B cell (primary cell): Measurements from ENCODE around the gene ALDH1A2. TPM values are rescaled to one million over a fixed set of nuclear protein-coding genes. Genes with fewer than 3 reads are reported as not detected.

Experiments used
- ATAC-seq: fragments of 200-7000 bp; cut with Tn5 transposase; one replicate; pipeline ENCODE4 v1.10.0; 2021; ENCODE audit warnings: low read depth, mild to moderate bottlenecking, moderate number of reproducible peaks, moderate library complexity
- CTCF ChIA-PET: fragments of 350-600 bp; sonication (Branson Sonifier 250); formaldehyde crosslinking; loops from one replicate; lab custom pipeline; 2021; ENCODE audit warnings: antibody characterized with exemption, inconsistent platforms; lab: Charles Lee
- POLR2A ChIA-PET: fragments of 350-600 bp; sonication (Branson Sonifier 250); formaldehyde crosslinking; loops from one replicate; lab custom pipeline; 2021; ENCODE audit warnings: antibody characterized with exemption; lab: Charles Lee
- DNase-seq: peaks from one replicate; pipeline ENCODE4 v3.0.0; 2013
- H2AFZ ChIP-seq: 2 replicates; pipeline ENCODE4 v1.6.1; 2012; ENCODE audit warnings: mild to moderate bottlenecking, low read depth, low read length; ENCODE audit not compliant: insufficient read depth, poor library complexity, severe bottlenecking
- H3K27ac ChIP-seq, 2 donors: 1 replicate in 1 of 2; 2 replicates in 1 of 2; pipeline ENCODE4 v1.5.1; 2012 to 2013; ENCODE audit warnings: low read length in 2 of 2, mild to moderate bottlenecking in 2 of 2, moderate library complexity in 1 of 2
- H3K27me3 ChIP-seq, 4 experiments: fragments of 200-600 bp in 1 of 4; sonication (generic) in 1 of 4; replicated peaks in 1 of 4; 1 replicate in 2 of 4; 2 replicates in 2 of 4; pipeline versions ENCODE4 v1.6.1 to v1.7.0; 2013 to 2016; ENCODE audit warnings: low read length in 3 of 4, mild to moderate bottlenecking in 2 of 4, mixed read lengths in 1 of 4, moderate library complexity in 1 of 4; ENCODE audit not compliant: insufficient read depth in 4 of 4, control insufficient read depth in 3 of 4; ENCODE audit errors: control extremely low read depth in 1 of 4
- H3K36me3 ChIP-seq, 2 experiments: replicated peaks in 1 of 2; 1 replicate in 1 of 2; 2 replicates in 1 of 2; pipeline versions ENCODE4 v1.6.1 to v1.7.1; 2013; ENCODE audit warnings: low read length in 1 of 2; ENCODE audit not compliant: insufficient read depth in 2 of 2, control insufficient read depth in 1 of 2; ENCODE audit errors: control extremely low read depth in 1 of 2, extremely low read depth in 1 of 2
- H3K4me1 ChIP-seq, 2 donors: fragments of 200-600 bp in 1 of 2; sonication (generic) in 1 of 2; 1 replicate in 1 of 2; 2 replicates in 1 of 2; pipeline versions ENCODE4 v1.5.1 to v1.6.1; 2013 to 2017; ENCODE audit warnings: low read length in 2 of 2; ENCODE audit not compliant: control insufficient read depth in 2 of 2, insufficient read depth in 2 of 2
- H3K4me2 ChIP-seq: replicated peaks from 2 replicates; pipeline ENCODE3; 2012; ENCODE audit warnings: mild to moderate bottlenecking, low read depth, low read length; ENCODE audit not compliant: poor library complexity, severe bottlenecking
- H3K4me3 ChIP-seq, 5 experiments: fragments of 200-600 bp in 1 of 5; sonication (generic) in 1 of 5; 1 replicate in 3 of 5; 2 replicates in 2 of 5; pipeline versions ENCODE4 v1.5.1 to v1.7.0; 2011 to 2016; ENCODE audit warnings: low read length in 4 of 5, mild to moderate bottlenecking in 4 of 5, low read depth in 2 of 5, control low read depth in 1 of 5, moderate library complexity in 1 of 5; ENCODE audit not compliant: insufficient read depth in 1 of 5; ENCODE audit errors: control extremely low read depth in 1 of 5, extremely low read depth in 1 of 5
- H3K79me2 ChIP-seq: fragments of 200-600 bp; sonication (generic); one replicate; pipeline ENCODE4 v1.6.0; 2016; ENCODE audit warnings: low read length; ENCODE audit not compliant: control insufficient read depth, insufficient read depth
- H3K9ac ChIP-seq: fragments of 200-600 bp; sonication (generic); 2 replicates; pipeline ENCODE4 v1.6.1; 2017; ENCODE audit warnings: mild to moderate bottlenecking, low read length, moderate library complexity
- H3K9me3 ChIP-seq, 3 donors: one replicate each; pipeline versions ENCODE4 v1.6.1 to v1.7.1; 2013; ENCODE audit warnings: low read length in 2 of 3; ENCODE audit not compliant: control insufficient read depth in 2 of 3, insufficient read depth in 1 of 3; ENCODE audit errors: control extremely low read depth in 1 of 3
- H4K20me1 ChIP-seq: 2 replicates; pipeline ENCODE4 v1.6.0; 2012; ENCODE audit warnings: mild to moderate bottlenecking, low read length; ENCODE audit not compliant: insufficient read depth, control insufficient read depth, poor library complexity, severe bottlenecking
- H3K27ac Mint-ChIP-seq: one replicate; pipeline ENCODE4 v1.8.0; 2021; ENCODE audit warnings: mixed read lengths
- H3K27me3 Mint-ChIP-seq: one replicate; pipeline ENCODE4 v1.8.0; 2021; ENCODE audit warnings: mixed read lengths
- H3K4me1 Mint-ChIP-seq: one replicate; pipeline ENCODE4 v1.8.0; 2021; ENCODE audit warnings: mixed read lengths
- H3K4me3 Mint-ChIP-seq: one replicate; pipeline ENCODE4 v1.8.0; 2021; ENCODE audit warnings: mixed read lengths
- H3K9me3 Mint-ChIP-seq: one replicate; pipeline ENCODE4 v1.8.0; 2022; ENCODE audit warnings: mixed read lengths; ENCODE audit not compliant: insufficient read depth
- EZH2 ChIP-seq: IDR thresholded peaks from 2 replicates; pipeline ENCODE4 v1.6.1; 2012; ENCODE audit warnings: borderline replicate concordance, low read depth, mild to moderate bottlenecking, moderate library complexity, low read length; ENCODE audit not compliant: insufficient read depth, poor library complexity, severe bottlenecking
- WGBS: methylation state at CpG from one replicate; pipeline ENCODE4 v1.1.5; 2013; ENCODE audit warnings: missing lambda C conversion rate; ENCODE audit not compliant: insufficient coverage; 5-methylcytosine and 5-hydroxymethylcytosine counted together
- intact Hi-C: fragments of 100-400 bp; cut with micrococcal nuclease; formaldehyde crosslinking; loops from one replicate; pipeline ENCODE4 v1.10.0; 2022
- polyA plus RNA-seq: library from polyadenylated mRNA; depleted of rRNA; stranded (reverse); fragments of >200 nt; gene quantifications from 2 replicates; pipeline ENCODE4 v1.2.3, GENCODE V29; 2012
- total RNA-seq, 2 donors: library from RNA; stranded (reverse); fragments of 120-200 nt in 1 of 2; gene quantifications; 1 replicate in 1 of 2; 2 replicates in 1 of 2; pipeline versions ENCODE4 v1.2.3 to v1.2.4, GENCODE V29; 2013 to 2022
- TF ChIP-seq, protein P1 (sequence below): fragments of 200-600 bp; IDR thresholded peaks from one replicate; pipeline ENCODE4 v1.8.0; 2022; ENCODE audit warnings: antibody characterized with exemption, mild to moderate bottlenecking

The ALDH1A2 gene
- total and polyA plus RNA-seq, 2 donors (not counting 1 experiment from before 2014, with no cell fraction given): not detected

DNA sequence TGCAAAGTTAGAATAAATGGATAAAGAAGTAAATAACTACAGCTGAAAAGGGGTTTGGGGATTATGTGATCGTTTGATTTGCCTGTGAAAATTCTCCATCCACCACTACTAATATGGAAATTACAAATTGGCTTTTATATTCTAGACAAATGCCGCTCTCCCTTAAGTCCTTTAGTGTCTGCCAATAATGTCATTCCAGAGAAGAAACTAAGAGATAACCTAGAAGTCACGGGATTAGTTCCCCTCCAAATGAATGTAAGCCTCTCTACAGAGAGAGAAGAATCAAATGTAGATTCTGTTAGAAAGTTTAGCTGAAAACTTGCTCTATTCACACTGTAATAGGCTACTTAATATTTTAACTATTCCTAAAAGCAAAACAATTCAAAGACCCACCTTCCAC, 92.0 kb downstream of the ALDH1A2 start:
- no peaks in the 10 kb centered on the region for H3K4me1 ChIP-seq
- no peak overlapping the region for H3K27ac Mint-ChIP-seq
- no peaks in the 10 kb centered on the region for H4K20me1 ChIP-seq
- H3K79me2 ChIP-seq: no peaks in the 10 kb centered on the region
- H3K36me3 ChIP-seq: no peaks in the 10 kb centered on the region
- H2AFZ ChIP-seq: no peak overlapping the region
- no peak overlapping the region for H3K27ac ChIP-seq
- CTCF ChIA-PET: no interaction called here
- H3K4me1 Mint-ChIP-seq: no peaks in the 10 kb centered on the region
- H3K4me3 Mint-ChIP-seq: no peak overlapping the region
- H3K9me3 ChIP-seq: no peaks in the 10 kb centered on the region
- POLR2A ChIA-PET: no interaction called here
- no CpG with 5 or more reads among the region's 3 CpGs for WGBS
- no peak overlapping the region for H3K4me3 ChIP-seq
- H3K27me3 Mint-ChIP-seq: peaks cover 10% of the 10 kb centered on the region
- no peaks in the 10 kb centered on the region for H3K9me3 Mint-ChIP-seq
- ATAC-seq (no peak), DNase-seq (no peak)
- no peak overlapping the region for H3K4me2 ChIP-seq
- no peak overlapping the region for H3K9ac ChIP-seq
- TF ChIP-seq EZH2: no peak
- TF ChIP-seq, protein P1, sequence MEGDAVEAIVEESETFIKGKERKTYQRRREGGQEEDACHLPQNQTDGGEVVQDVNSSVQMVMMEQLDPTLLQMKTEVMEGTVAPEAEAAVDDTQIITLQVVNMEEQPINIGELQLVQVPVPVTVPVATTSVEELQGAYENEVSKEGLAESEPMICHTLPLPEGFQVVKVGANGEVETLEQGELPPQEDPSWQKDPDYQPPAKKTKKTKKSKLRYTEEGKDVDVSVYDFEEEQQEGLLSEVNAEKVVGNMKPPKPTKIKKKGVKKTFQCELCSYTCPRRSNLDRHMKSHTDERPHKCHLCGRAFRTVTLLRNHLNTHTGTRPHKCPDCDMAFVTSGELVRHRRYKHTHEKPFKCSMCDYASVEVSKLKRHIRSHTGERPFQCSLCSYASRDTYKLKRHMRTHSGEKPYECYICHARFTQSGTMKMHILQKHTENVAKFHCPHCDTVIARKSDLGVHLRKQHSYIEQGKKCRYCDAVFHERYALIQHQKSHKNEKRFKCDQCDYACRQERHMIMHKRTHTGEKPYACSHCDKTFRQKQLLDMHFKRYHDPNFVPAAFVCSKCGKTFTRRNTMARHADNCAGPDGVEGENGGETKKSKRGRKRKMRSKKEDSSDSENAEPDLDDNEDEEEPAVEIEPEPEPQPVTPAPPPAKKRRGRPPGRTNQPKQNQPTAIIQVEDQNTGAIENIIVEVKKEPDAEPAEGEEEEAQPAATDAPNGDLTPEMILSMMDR: no peak
- intact Hi-C loops: no loop called here
- H3K27me3 ChIP-seq: no peaks in the 10 kb centered on the region

GRCh38 chr15:57972864-57973263, 92.6 kb downstream of the ALDH1A2 start:
- intact Hi-C loops: no loop called here
- Histone ChIP-seq H3K4me2 (no peak overlapping the region), H3K4me3 (no peak overlapping the region), H3K27me3 (no peaks in the 10 kb centered on the region), H3K4me1 (no peaks in the 10 kb centered on the region), H3K9ac (no peak overlapping the region), H3K27ac (no peak overlapping the region), H3K36me3 (no peaks in the 10 kb centered on the region), H3K79me2 (no peaks in the 10 kb centered on the region), H3K9me3 (no peaks in the 10 kb centered on the region), H4K20me1 (no peaks in the 10 kb centered on the region), H2AFZ (no peak overlapping the region)
- H3K27ac Mint-ChIP-seq: no peak overlapping the region
- DNase-seq (no peak), ATAC-seq (no peak)
- WGBS: no CpG with 5 or more reads among the region's 2 CpGs
- no peaks in the 10 kb centered on the region for H3K4me1 Mint-ChIP-seq
- TF ChIP-seq, protein P1: no peak
- no peak for TF ChIP-seq EZH2
- no peak overlapping the region for H3K4me3 Mint-ChIP-seq
- no peaks in the 10 kb centered on the region for H3K9me3 Mint-ChIP-seq
- CTCF ChIA-PET: no interaction called here
- POLR2A ChIA-PET: no interaction called here
- H3K27me3 Mint-ChIP-seq: peaks cover 7% of the 10 kb centered on the region
